Ovary (tissue), 3 donors: ENCODE measurements around the gene EPC2.

ENCODE experiments used
- EP300 ChIP-seq: sonication (generic); formaldehyde crosslinking; IDR thresholded peaks from one replicate; pipeline ENCODE4 v1.6.1; 2017; ENCODE audit warnings: antibody characterized with exemption
- POLR2A ChIP-seq: fragments of 450-650 bp; IDR thresholded peaks from one replicate; pipeline ENCODE4 v1.6.1; 2017; ENCODE audit warnings: antibody characterized with exemption, mild to moderate bottlenecking, moderate library complexity
- TF ChIP-seq, protein P1 (sequence below), 3 donors: fragments of 450-650 bp in 2 of 3; fragments of 200-600 bp in 1 of 3; IDR thresholded peaks; one replicate each; pipeline versions ENCODE4 v1.5.1 to v1.8.0; 2016 to 2022; ENCODE audit warnings: antibody characterized with exemption in 3 of 3, mild to moderate bottlenecking in 1 of 3
- donor health status: DM: no; HTN: no; CAD: no.

DNA sequence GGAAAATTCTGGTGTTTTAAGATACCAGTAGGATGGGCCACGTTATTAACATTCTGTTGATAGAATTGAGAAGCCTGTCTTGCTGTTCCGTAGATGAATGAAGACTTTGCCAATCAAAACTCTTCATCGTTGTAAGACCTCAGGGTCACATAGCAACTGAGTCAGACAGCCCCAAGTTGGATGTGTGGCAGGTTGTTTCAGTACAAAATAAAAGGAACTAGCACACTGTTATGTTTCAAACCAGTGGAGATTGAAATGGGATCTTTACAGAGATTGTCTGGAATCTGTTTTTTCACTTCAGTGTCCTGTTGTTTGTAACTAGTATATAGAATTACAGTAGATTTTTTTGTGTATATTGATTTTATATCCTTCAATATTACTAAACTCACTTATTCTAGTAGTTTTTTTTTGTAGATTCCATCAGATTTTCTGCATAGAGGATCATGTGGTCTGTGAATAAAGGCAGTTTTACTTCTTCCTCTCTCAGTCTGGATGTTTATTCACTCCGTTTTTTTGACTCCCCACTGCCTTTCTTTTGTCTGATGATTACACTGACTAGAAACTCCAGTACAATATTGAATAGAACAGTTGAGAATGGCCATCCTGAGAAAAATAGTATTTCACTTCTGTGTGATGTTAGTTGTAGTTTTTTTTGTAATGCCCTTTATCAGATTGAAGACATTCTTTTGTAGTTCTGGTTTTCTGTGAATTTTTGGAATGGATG is 22.7 kb downstream of the EPC2 start:
- TF ChIP-seq, protein P1, sequence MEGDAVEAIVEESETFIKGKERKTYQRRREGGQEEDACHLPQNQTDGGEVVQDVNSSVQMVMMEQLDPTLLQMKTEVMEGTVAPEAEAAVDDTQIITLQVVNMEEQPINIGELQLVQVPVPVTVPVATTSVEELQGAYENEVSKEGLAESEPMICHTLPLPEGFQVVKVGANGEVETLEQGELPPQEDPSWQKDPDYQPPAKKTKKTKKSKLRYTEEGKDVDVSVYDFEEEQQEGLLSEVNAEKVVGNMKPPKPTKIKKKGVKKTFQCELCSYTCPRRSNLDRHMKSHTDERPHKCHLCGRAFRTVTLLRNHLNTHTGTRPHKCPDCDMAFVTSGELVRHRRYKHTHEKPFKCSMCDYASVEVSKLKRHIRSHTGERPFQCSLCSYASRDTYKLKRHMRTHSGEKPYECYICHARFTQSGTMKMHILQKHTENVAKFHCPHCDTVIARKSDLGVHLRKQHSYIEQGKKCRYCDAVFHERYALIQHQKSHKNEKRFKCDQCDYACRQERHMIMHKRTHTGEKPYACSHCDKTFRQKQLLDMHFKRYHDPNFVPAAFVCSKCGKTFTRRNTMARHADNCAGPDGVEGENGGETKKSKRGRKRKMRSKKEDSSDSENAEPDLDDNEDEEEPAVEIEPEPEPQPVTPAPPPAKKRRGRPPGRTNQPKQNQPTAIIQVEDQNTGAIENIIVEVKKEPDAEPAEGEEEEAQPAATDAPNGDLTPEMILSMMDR (IDR thresholded peaks at IDR 0.05): no peak
- TF ChIP-seq POLR2A (no peak), EP300 (no peak)
